Ovary (tissue), 9 donors: ENCODE data around the gene IL1RAPL2. TPM values are rescaled to one million over a fixed set of nuclear protein-coding genes. Genes with fewer than 3 reads are reported as not detected.

ENCODE experiments used
- DNase-seq, 5 donors: peaks; one replicate each; pipeline ENCODE4 v3.0.0-alpha.2; 2019 to 2020
- H3K27ac ChIP-seq, 2 donors: fragments of 200-600 bp; one replicate each; pipeline versions ENCODE4 v1.5.1 to v1.8.0; 2019 to 2022
- H3K27me3 ChIP-seq: fragments of 200-600 bp; one replicate; pipeline ENCODE4 v1.8.0; 2022
- H3K36me3 ChIP-seq: fragments of 200-600 bp; sonication (generic); one replicate; pipeline ENCODE4 v1.5.1; 2019
- H3K4me1 ChIP-seq: one replicate; pipeline ENCODE4 v1.8.1; 2013; ENCODE audit warnings: mild to moderate bottlenecking, moderate library complexity; ENCODE audit not compliant: insufficient read depth
- H3K4me3 ChIP-seq: fragments of 200-600 bp; sonication (generic); one replicate; pipeline ENCODE4 v1.5.1; 2017
- H3K9me3 ChIP-seq, 2 donors: fragments of 200-600 bp in 1 of 2; sonication (generic) in 1 of 2; one replicate each; pipeline versions ENCODE4 v1.5.1 to v1.8.1; 2013 to 2019; ENCODE audit warnings: mild to moderate bottlenecking in 1 of 2, moderate library complexity in 1 of 2
- EP300 ChIP-seq: sonication (generic); formaldehyde crosslinking; IDR thresholded peaks from one replicate; pipeline ENCODE4 v1.6.1; 2017; ENCODE audit warnings: antibody characterized with exemption
- POLR2A ChIP-seq: fragments of 450-650 bp; IDR thresholded peaks from one replicate; pipeline ENCODE4 v1.6.1; 2017; ENCODE audit warnings: antibody characterized with exemption, mild to moderate bottlenecking, moderate library complexity
- WGBS, 3 donors: extraction: QIAGEN DNeasy Blood & Tissue Kit in 1 of 3; methylation state at CpG; one replicate each; pipeline versions ENCODE4 v1.1.5 to v1.1.7; 2013 to 2017; 5-methylcytosine and 5-hydroxymethylcytosine counted together
- intact Hi-C, 4 donors: fragments of 100-400 bp; cut with DNase I; formaldehyde crosslinking; loops; one replicate each; pipeline versions ENCODE4 v1.11.0 to v1.15.1; 2022 to 2023
- polyA plus RNA-seq, 2 donors: library from polyadenylated mRNA; stranded (reverse); fragments of 200-250 nt in 1 of 2; fragments of 350-450 nt in 1 of 2; fragmentation: Illumina TruSeq in 1 of 2; extraction: RNeasy Lipid Tissue Mini Kit (QIAGEN cat#74804) in 1 of 2; gene quantifications; one replicate each; pipeline ENCODE4 v1.2.3, GENCODE V29; 2013 to 2014
- total RNA-seq, 7 donors: library from RNA; depleted of rRNA in 2 of 7; stranded (reverse); fragments of >200 nt in 2 of 7; fragmentation: NEBNext Ultra II Directional in 3 of 7; extraction: Animal tissue kit (Norgen Biotek cat#: 25700) in 3 of 7; gene quantifications; one replicate each; pipeline versions ENCODE4 v1.1.0 to v1.2.4, GENCODE V29; 2016 to 2023
- TF ChIP-seq, protein P1 (sequence below), 3 donors: fragments of 450-650 bp in 2 of 3; fragments of 200-600 bp in 1 of 3; IDR thresholded peaks; one replicate each; pipeline versions ENCODE4 v1.5.1 to v1.8.0; 2016 to 2022; ENCODE audit warnings: antibody characterized with exemption in 3 of 3, mild to moderate bottlenecking in 1 of 3
- donor health status: DM: no; HTN: no; CAD: no; lungs with moderate emphysema.
- donor health status: DM: no; HTN: no; CAD: no.
- donor health status: Bipolar disorder and iron deficiency.
- donor health status: DM: yes; HTN: yes; CAD: no.
- donor health status: DM: no; HTN: no; CAD: no.
- donor health status: DM: yes; HTN: yes; CAD: no.

The IL1RAPL2 gene
- total and polyA plus RNA-seq, 9 donors = 0.08 to 1.1 (median 0.32) TPM; not detected in 3

DNA sequence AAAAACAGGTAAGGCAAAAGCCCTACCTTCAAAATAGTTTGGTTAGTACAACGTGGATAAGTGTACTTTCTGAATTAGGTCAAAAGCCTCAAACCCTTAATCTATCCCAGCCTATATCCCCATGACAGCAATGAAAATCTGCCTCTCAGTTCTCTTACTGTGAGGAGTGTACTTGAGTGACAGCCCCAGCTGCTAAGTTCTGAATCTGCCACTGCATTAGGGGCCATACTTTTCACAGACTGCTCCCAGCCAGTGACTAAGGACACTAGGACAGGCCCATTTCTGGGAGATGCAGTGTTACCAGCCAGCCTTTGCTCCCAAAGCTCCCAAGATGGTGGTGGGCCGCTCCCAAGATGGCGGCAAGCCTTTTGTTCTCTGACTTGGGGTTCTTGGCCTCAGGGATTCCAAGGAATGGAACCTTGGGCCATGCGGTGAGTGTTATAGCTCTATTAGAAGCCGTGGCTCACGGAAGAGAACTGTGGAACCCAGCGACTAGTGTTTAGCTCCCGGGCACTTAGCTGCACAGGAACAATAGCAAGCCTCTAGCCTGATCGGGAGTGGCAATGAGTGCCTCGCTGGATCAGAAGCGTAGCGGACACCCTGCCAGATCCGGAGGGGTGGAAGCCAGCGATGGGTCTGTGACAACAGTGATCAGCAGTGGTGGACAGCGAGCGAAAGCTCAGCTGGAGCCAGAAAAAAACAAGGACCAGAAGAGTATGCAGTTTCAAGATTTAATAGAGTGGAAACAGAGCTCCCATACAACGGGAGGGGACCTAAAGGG lies 1080.8 kb downstream of the IL1RAPL2 start:
- no peak overlapping the region for H3K4me3 ChIP-seq
- WGBS, 3 donors = 83 to 90% (median 87%) methylated on average over 17 of the region's 17 CpGs
- no peak for DNase-seq
- intact Hi-C loops = no loop called here
- H3K36me3 ChIP-seq = no peaks in the 10 kb centered on the region
- no peaks in the 10 kb centered on the region for H3K4me1 ChIP-seq
- TF ChIP-seq, protein P1, sequence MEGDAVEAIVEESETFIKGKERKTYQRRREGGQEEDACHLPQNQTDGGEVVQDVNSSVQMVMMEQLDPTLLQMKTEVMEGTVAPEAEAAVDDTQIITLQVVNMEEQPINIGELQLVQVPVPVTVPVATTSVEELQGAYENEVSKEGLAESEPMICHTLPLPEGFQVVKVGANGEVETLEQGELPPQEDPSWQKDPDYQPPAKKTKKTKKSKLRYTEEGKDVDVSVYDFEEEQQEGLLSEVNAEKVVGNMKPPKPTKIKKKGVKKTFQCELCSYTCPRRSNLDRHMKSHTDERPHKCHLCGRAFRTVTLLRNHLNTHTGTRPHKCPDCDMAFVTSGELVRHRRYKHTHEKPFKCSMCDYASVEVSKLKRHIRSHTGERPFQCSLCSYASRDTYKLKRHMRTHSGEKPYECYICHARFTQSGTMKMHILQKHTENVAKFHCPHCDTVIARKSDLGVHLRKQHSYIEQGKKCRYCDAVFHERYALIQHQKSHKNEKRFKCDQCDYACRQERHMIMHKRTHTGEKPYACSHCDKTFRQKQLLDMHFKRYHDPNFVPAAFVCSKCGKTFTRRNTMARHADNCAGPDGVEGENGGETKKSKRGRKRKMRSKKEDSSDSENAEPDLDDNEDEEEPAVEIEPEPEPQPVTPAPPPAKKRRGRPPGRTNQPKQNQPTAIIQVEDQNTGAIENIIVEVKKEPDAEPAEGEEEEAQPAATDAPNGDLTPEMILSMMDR (IDR thresholded peaks at IDR 0.05) = no peak
- no peak for TF ChIP-seq POLR2A
- TF ChIP-seq EP300 = no peak
- no peaks in the 10 kb centered on the region for H3K9me3 ChIP-seq
- H3K27ac ChIP-seq = no peak overlapping the region
- no peaks in the 10 kb centered on the region for H3K27me3 ChIP-seq

DNA sequence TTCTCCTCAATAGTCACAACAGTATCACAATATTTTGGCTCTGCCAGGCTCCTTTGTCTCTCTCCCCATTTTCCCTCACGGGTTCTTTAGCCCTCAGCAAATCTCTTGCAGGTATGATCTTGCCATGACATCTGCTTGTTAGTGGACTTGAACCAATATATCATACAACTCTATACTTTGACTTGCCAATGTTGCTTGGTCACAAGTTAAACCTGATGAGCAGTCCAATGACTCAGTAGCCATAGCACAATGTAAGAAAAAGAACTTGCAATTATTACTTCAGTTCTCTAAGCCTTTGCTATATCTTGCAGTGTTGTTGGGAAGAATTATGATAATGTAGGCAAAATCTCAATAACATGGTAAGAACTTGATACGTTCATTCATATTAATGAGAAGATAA lies 1081.8 kb downstream of the IL1RAPL2 start:
- H3K4me3 ChIP-seq = no peak overlapping the region
- no peaks in the 10 kb centered on the region for H3K36me3 ChIP-seq
- intact Hi-C loops = no loop called here
- TF ChIP-seq EP300 (no peak), POLR2A (no peak)
- TF ChIP-seq, protein P1 (IDR thresholded peaks at IDR 0.05) = no peak
- H3K4me1 ChIP-seq = no peaks in the 10 kb centered on the region
- DNase-seq = no peak
- 60 to 70% (median 63%) methylated on average over 2 of the region's 2 CpGs for WGBS, 3 donors
- H3K9me3 ChIP-seq = no peaks in the 10 kb centered on the region
- H3K27ac ChIP-seq = no peak overlapping the region
- H3K27me3 ChIP-seq = no peaks in the 10 kb centered on the region

DNA sequence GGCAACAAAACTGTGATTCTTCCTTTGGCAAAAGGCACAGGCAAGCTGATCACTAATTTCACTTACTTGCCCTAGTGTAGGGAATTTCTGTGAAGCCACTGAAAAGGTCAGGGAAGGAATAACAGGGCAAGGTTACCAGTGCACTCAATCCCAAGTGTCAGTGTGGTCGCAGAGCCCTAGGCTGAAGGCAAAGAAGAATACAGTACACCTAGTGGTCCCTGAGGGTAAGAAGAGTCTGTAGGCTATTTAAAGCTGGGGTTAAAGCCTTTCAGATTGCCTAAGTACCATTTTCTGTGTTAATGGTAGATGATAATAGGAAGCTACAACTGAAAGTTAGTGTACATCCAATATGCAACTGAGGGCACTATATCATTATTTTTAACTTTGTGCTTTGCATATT lies 1082.7 kb downstream of the IL1RAPL2 start:
- no peak overlapping the region for H3K27ac ChIP-seq
- H3K4me1 ChIP-seq = no peaks in the 10 kb centered on the region
- DNase-seq = no peak
- H3K27me3 ChIP-seq = no peaks in the 10 kb centered on the region
- no peak overlapping the region for H3K4me3 ChIP-seq
- H3K36me3 ChIP-seq = no peaks in the 10 kb centered on the region
- H3K9me3 ChIP-seq = no peaks in the 10 kb centered on the region
- intact Hi-C loops = no loop called here
- TF ChIP-seq, protein P1 (IDR thresholded peaks at IDR 0.05) = no peak
- 73 to 87% (median 85%) methylated on average over 1 of the region's 1 CpG for whole genome bisulfite sequencing, 3 donors

DNA sequence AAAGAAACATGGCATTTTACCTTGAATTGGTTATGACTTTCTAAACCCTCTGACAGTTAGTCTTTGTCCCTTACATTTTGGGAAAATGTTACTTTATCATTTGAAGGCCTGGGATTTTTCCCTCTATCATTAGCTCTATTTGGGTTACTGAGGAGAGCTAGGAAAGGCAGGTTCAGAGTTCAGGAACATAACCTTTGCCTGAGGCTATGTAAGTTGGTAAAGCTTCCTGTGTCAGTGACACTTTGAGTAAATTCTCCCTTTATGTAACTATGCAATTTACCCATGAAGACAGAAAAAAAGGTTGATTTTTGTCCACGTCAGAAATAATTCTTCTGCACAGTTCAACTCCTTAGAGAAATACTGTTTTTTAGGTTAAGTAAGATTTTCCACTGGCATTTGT lies 1084.6 kb downstream of the IL1RAPL2 start:
- Histone ChIP-seq H3K4me3 (no peak overlapping the region), H3K9me3 (no peaks in the 10 kb centered on the region), H3K36me3 (no peaks in the 10 kb centered on the region), H3K27ac (no peak overlapping the region), H3K27me3 (no peaks in the 10 kb centered on the region), H3K4me1 (no peaks in the 10 kb centered on the region)
- intact Hi-C loops = no loop called here
- DNase-seq = no peak
- no peak for TF ChIP-seq POLR2A
- TF ChIP-seq, protein P1 (IDR thresholded peaks at IDR 0.05) = no peak
- TF ChIP-seq EP300 = no peak
- whole genome bisulfite sequencing, 3 donors = 27 to 38% (median 37%) methylated on average over 1 of the region's 1 CpG
